ENCODE measurements around the gene KIF2B. TPM values are rescaled to one million over a fixed set of nuclear protein-coding genes. Genes with fewer than 3 reads are reported as not detected.

Gene KIF2B
- total and polyA plus RNA-seq, 2 of the 4 experiments (the other 2 are of a cell fraction) = not detected

GRCh38 chr17:53819956-53820355 lies 2.8 kb upstream of the KIF2B start:
- Histone ChIP-seq H3K4me2 (ENCODE audit: low read depth, low read length) (no peak overlapping the region), H4K20me1 (ENCODE audit: insufficient read depth, low read length) (no peaks in the 10 kb centered on the region), H2BK20ac (ENCODE audit: low read depth, low read length) (no peak overlapping the region), H3K27me3 (ENCODE audit: control insufficient read depth, insufficient read depth, low read length) (no peaks in the 10 kb centered on the region), H3K4ac (ENCODE audit: low read depth, low read length) (no peak overlapping the region), H3K18ac (ENCODE audit: low read depth, low read length) (no peak overlapping the region), H3K23ac (ENCODE audit: low read depth, low read length) (no peak overlapping the region), H2BK15ac (ENCODE audit: low read depth, low read length) (no peak overlapping the region), H3K9me1 (ENCODE audit: insufficient read depth, low read length) (no peaks in the 10 kb centered on the region), H2AK9ac (replicated peaks; ENCODE audit: low read depth, low read length, poor library complexity) (no peak overlapping the region), H3K9me3 (ENCODE audit: control insufficient read depth, insufficient read depth, low read length) (peaks cover 17% of the 10 kb centered on the region), H4K5ac (ENCODE audit: low read depth, low read length) (no peak overlapping the region), H3K14ac (replicated peaks; ENCODE audit: low read depth, low read length) (no peak overlapping the region), H3K36me3 (ENCODE audit: control insufficient read depth, insufficient read depth, low read length) (no peaks in the 10 kb centered on the region), H4K91ac (ENCODE audit: insufficient read depth, low read depth, low read length) (no peak overlapping the region), H2BK5ac (ENCODE audit: low read depth, low read length, poor library complexity, severe bottlenecking) (no peak overlapping the region), H3K4me3 (ENCODE audit: insufficient read depth, low read depth, low read length) (no peak overlapping the region), H3K4me1 (ENCODE audit: control insufficient read depth, insufficient read depth, low read length) (no peaks in the 10 kb centered on the region), H2BK120ac (ENCODE audit: low read depth, low read length) (no peak overlapping the region), H3K56ac (ENCODE audit: extremely low read depth, insufficient read depth, low read length) (no peak overlapping the region), H2AFZ (replicated peaks; ENCODE audit: low read length, poor library complexity) (no peak overlapping the region), H3K27ac (ENCODE audit: insufficient read depth, low read length) (no peak overlapping the region), H3K9ac (ENCODE audit: low read depth, low read length) (no peak overlapping the region), H3K79me1 (ENCODE audit: low read depth in 1 of 2, low read length in 2 of 2) (no peaks in the 10 kb centered on the region), H2AK5ac (ENCODE audit: low read depth, low read length) (no peak overlapping the region), H4K8ac (ENCODE audit: low read depth in 2 of 2, low read length in 2 of 2) (no peak overlapping the region)
- dilution Hi-C loops (cut with HindIII; ENCODE audit: low sequenced_read_pairs, unreplicated experiment) (no loop called here), in situ Hi-C loops (cut with MboI; ENCODE audit: low sequenced_read_pairs) (no loop called here), intact Hi-C loops (cut with micrococcal nuclease) (no loop called here)
- no CpG with 5 or more reads among the region's 1 CpG for WGBS, 2 experiments (ENCODE audit: extremely low coverage in 2 of 2, insufficient read length in 1 of 2)
- TF ChIP-seq USF2 (IDR thresholded peaks at IDR 0.05; ENCODE audit: low read depth, low read length) = no peak
- TF ChIP-seq MAZ (IDR thresholded peaks at IDR 0.05; ENCODE audit: borderline replicate concordance, low read depth, low read length) = no peak
- TF ChIP-seq NFE2L2 (IDR thresholded peaks at IDR 0.05; ENCODE audit: low read depth, low read length) = no peak
- no peak for TF ChIP-seq RCOR1 (IDR thresholded peaks at IDR 0.05; ENCODE audit: insufficient replicate concordance, low read length)
- TF ChIP-seq BHLHE40 (IDR thresholded peaks at IDR 0.05; ENCODE audit: low read depth, low read length) = no peak
- no peak for TF ChIP-seq SMC3 (IDR thresholded peaks at IDR 0.05; ENCODE audit: low read depth, low read length)
- TF ChIP-seq MAFK (IDR thresholded peaks at IDR 0.05; ENCODE audit: low read depth, low read length) = no peak
- TF ChIP-seq RAD21 (IDR thresholded peaks at IDR 0.05; ENCODE audit: low read length) = no peak
- no peak for TF ChIP-seq CTCF (conservative IDR thresholded peaks at IDR 0.05; ENCODE audit: low read depth, low read length)
- no peak for TF ChIP-seq POLR2A (IDR thresholded peaks at IDR 0.05; ENCODE audit: low read depth, low read length)
- TF ChIP-seq CHD1 (IDR thresholded peaks at IDR 0.05; ENCODE audit: low read depth, low read length) = no peak
- ATAC-seq (ENCODE audit: low read depth) (no peak), DNase-seq (no peak)
- ChIA-PET POLR2A (ENCODE audit: unreplicated experiment) (no interaction called here), CTCF (no interaction called here)
- no TSS peak for BruUV-seq (replicated peaks)
